Gastroesophageal sphincter (tissue), 4 donors: Measurements from ENCODE around the gene CDX2. TPM values are rescaled to one million over a fixed set of nuclear protein-coding genes. Genes with fewer than 3 reads are reported as not detected.

ENCODE experiments used
- ATAC-seq: fragments of 150-250 bp; one replicate; pipeline ENCODE4 v1.9.1; 2016; ENCODE audit warnings: mild to moderate bottlenecking, moderate library complexity
- H3K27ac ChIP-seq, 4 donors: fragments of 200-600 bp; sonication (generic) in 3 of 4; 1 replicate in 3 of 4; 2 replicates in 1 of 4; pipeline ENCODE4 v1.5.1; 2016 to 2019
- H3K27me3 ChIP-seq: fragments of 200-600 bp; sonication (generic); one replicate; pipeline ENCODE4 v1.5.1; 2019
- H3K36me3 ChIP-seq, 2 donors: fragments of 200-600 bp; sonication (generic); one replicate each; pipeline ENCODE4 v1.5.1; 2019; ENCODE audit warnings: control low read depth in 1 of 2
- H3K4me1 ChIP-seq, 3 donors: fragments of 200-600 bp; sonication (generic); 1 replicate in 2 of 3; 2 replicates in 1 of 3; pipeline ENCODE4 v1.5.1; 2016 to 2019; ENCODE audit warnings: control low read depth in 2 of 3
- H3K4me3 ChIP-seq, 2 donors: fragments of 200-600 bp; sonication (generic); one replicate each; pipeline ENCODE4 v1.5.1; 2019; ENCODE audit warnings: mild to moderate bottlenecking in 1 of 2, moderate library complexity in 1 of 2
- H3K9me3 ChIP-seq, 3 donors: fragments of 200-600 bp; sonication (generic); one replicate each; pipeline ENCODE4 v1.5.1; 2017 to 2019; ENCODE audit warnings: control low read depth in 2 of 3
- EP300 ChIP-seq: sonication (generic); formaldehyde crosslinking; IDR thresholded peaks from one replicate; pipeline ENCODE4 v1.6.1; 2017; ENCODE audit warnings: antibody characterized with exemption, mild to moderate bottlenecking
- POLR2A ChIP-seq, 2 donors: fragments of 450-650 bp; IDR thresholded peaks; one replicate each; pipeline ENCODE4 v1.6.1; 2017; ENCODE audit warnings: antibody characterized with exemption in 2 of 2, mild to moderate bottlenecking in 2 of 2, moderate library complexity in 1 of 2
- POLR2AphosphoS5 ChIP-seq: sonication (generic); formaldehyde crosslinking; IDR thresholded peaks from one replicate; pipeline ENCODE4 v1.6.1; 2017; ENCODE audit warnings: antibody characterized with exemption
- WGBS, 2 donors: methylation state at CpG; one replicate each; pipeline ENCODE4 v1.1.5; 2018; ENCODE audit warnings: low coverage in 1 of 2; 5-methylcytosine and 5-hydroxymethylcytosine counted together
- total RNA-seq, 4 donors: library from RNA; depleted of rRNA; stranded (reverse); fragments of >200 nt; gene quantifications; one replicate each; pipeline ENCODE4 v1.1.0, GENCODE V29; 2016
- TF ChIP-seq, protein P1 (sequence below), 4 experiments: fragments of 200-600 bp in 2 of 4; fragments of 450-650 bp in 2 of 4; sonication (generic) in 1 of 4; IDR thresholded peaks; one replicate each; pipeline ENCODE4 v1.5.1; 2017 to 2019; ENCODE audit warnings: antibody characterized with exemption in 4 of 4, mild to moderate bottlenecking in 2 of 4, moderate library complexity in 2 of 4

The CDX2 gene
- total RNA-seq, 4 donors from 2014 or later: not detected

DNA sequence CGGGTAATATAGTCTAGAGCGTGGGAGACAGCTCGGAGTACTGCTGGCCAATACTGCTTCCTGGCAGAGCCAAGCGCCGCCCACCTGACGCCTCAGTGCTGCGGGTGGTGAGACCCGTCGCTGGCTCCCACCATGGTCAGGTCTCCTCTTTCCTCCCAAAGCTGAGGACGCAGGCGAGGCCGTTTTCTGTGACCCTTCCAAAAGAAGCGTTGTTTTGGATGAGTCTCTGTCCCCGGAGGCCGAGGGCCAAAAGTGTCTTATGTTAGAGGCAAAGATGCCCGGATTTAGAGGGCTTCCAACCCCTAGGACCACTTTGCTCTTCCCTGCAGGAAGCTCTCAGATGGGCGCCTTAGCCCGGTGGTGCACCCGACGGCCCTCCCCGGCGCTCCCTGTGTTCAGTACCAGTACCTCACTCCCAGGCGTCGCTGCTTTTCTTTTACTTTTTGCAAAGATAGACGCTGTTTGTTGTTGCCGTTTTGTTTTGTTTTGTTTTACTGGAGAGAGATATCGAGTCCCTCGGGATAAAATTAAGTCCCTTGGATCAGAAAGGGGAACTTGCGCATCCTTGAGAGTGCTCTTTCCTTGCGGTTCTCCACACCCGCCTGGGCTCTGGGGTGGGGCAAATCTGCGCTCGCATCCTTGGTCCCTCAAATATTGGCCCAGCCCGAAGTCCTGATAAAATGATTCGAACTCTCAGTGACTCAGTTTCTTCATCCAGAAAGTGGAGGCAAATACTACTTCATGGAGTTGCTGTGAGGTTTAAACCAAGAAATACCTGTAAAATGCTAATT lies 42.3 kb downstream of the CDX2 start:
- Histone ChIP-seq H3K36me3 (no peaks in the 10 kb centered on the region), H3K27me3 (peaks cover 100% of the 10 kb centered on the region)

DNA sequence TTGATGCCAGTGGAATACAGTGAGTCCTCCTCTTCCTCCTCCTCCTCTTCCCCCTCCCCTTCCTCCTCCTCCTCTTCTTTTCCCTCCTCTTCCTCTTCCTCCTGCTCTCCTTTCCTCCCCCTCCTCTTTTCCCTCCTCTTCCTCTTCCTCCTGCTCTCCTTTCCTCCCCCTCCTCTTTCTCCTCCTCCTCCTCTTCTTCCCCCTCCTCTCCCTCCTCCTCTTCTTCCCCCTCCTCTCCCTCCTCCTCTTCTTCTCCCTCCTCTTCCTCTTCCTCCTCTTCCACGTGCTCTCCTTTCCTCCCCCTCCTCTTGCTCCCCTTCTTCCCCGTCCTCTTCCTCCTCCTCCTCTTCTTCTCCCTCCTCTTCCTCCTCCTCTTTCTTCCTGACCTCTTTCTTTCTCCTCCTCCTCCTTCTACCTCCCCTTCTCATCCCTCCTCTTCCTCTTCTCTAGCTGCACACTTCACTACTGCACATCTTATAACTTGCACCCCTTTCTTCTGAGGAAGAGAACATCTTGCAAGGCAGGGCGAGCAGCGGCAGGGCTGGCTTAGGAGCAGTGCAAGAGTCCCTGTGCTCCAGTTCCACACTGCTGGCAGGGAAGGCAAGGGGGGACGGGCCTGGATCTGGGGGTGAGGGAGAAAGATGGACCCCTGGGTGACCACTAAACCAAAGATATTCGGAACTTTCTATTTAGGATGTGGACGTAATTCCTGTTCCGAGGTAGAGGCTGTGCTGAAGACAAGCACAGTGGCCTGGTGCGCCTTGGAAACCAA lies 43.7 kb downstream of the CDX2 start:
- no peak for TF ChIP-seq POLR2A (IDR thresholded peaks at IDR 0.05)
- no peak for TF ChIP-seq EP300
- TF ChIP-seq POLR2AphosphoS5: no peak
- TF ChIP-seq, protein P1, sequence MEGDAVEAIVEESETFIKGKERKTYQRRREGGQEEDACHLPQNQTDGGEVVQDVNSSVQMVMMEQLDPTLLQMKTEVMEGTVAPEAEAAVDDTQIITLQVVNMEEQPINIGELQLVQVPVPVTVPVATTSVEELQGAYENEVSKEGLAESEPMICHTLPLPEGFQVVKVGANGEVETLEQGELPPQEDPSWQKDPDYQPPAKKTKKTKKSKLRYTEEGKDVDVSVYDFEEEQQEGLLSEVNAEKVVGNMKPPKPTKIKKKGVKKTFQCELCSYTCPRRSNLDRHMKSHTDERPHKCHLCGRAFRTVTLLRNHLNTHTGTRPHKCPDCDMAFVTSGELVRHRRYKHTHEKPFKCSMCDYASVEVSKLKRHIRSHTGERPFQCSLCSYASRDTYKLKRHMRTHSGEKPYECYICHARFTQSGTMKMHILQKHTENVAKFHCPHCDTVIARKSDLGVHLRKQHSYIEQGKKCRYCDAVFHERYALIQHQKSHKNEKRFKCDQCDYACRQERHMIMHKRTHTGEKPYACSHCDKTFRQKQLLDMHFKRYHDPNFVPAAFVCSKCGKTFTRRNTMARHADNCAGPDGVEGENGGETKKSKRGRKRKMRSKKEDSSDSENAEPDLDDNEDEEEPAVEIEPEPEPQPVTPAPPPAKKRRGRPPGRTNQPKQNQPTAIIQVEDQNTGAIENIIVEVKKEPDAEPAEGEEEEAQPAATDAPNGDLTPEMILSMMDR (IDR thresholded peaks at IDR 0.05): no peak

More for the DNA sequence above, 42.3 kb downstream of the CDX2 start:
- no peaks in the 10 kb centered on the region for H3K9me3 ChIP-seq
- peaks cover 0 to 30% (median 0%) of the 10 kb centered on the region in 3 donors for H3K4me1 ChIP-seq
- H3K4me3 ChIP-seq: no peak overlapping the region
- no peak for TF ChIP-seq EP300
- 0 to 3% methylated on average over 7 to 34 of the region's 35 CpGs for WGBS, 2 donors
- ATAC-seq: no peak
- no peak overlapping the region for H3K27ac ChIP-seq

DNA sequence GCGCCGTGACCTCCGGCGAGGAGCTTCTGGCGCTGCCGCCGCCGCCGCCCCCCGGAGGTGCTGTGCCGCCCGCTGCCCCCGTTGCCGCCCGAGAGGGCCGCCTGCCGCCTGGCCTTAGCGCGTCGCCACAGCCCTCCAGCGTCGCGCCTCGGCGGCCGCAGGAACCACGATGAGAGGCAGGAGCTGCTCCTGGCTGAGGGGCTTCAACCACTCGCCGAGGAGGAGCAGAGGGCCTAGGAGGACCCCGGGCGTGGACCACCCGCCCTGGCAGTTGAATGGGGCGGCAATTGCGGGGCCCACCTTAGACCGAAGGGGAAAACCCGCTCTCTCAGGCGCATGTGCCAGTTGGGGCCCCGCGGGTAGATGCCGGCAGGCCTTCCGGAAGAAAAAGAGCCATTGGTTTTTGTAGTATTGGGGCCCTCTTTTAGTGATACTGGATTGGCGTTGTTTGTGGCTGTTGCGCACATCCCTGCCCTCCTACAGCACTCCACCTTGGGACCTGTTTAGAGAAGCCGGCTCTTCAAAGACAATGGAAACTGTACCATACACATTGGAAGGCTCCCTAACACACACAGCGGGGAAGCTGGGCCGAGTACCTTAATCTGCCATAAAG lies 44.5 kb downstream of the CDX2 start:
- H3K4me1 ChIP-seq: peaks cover 0 to 52% (median 19%) of the 10 kb centered on the region in 3 donors
- TF ChIP-seq EP300 (no peak), POLR2AphosphoS5 (no peak)
- 21% methylated on average over 2 of the region's 46 CpGs; no CpG with 5 or more reads in 1 of the 2 donors for WGBS, 2 donors
- no peak overlapping the region for H3K27ac ChIP-seq
- H3K36me3 ChIP-seq: no peaks in the 10 kb centered on the region
- H3K27me3 ChIP-seq: peaks cover 100% of the 10 kb centered on the region
- no peaks in the 10 kb centered on the region for H3K9me3 ChIP-seq
- no peak for ATAC-seq
- H3K4me3 ChIP-seq: no peak overlapping the region

More for the DNA sequence above, 43.7 kb downstream of the CDX2 start:
- WGBS, 2 donors: 10 to 23% methylated on average over 5 to 8 of the region's 9 CpGs
- Histone ChIP-seq H3K9me3 (no peaks in the 10 kb centered on the region), H3K27me3 (peaks cover 100% of the 10 kb centered on the region), H3K36me3 (no peaks in the 10 kb centered on the region), H3K4me1 (peaks cover 0 to 45% (median 12%) of the 10 kb centered on the region in 3 donors), H3K4me3 (no peak overlapping the region), H3K27ac (no peak overlapping the region)
- ATAC-seq: no peak

DNA sequence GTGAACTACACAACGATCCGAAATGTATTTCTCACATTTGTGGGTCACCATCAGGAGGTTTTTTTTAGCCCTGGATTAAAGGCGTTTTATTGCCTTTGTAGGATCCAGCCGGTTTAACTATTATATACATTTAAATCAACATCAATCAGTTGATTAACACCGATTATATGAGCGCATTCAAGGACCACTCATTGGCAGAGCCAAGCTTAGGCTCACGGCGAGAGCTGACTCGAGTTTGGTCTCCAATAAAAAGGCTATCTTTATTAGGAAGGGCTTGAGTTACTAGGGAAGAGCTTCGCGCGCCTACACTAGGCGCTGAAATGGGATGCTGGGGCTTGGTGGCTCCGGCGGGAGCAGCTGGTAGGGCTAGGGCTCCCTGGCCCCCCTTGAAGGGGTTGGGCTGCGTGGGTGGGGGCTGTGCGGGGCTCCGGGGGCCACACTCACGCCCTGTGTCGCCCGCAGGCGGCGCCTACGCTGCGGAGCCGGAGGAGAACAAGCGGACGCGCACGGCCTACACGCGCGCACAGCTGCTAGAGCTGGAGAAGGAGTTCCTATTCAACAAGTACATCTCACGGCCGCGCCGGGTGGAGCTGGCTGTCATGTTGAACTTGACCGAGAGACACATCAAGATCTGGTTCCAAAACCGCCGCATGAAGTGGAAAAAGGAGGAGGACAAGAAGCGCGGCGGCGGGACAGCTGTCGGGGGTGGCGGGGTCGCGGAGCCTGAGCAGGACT lies 45.2 kb downstream of the CDX2 start:
- no peak for ATAC-seq
- Histone ChIP-seq H3K27ac (no peak overlapping the region), H3K36me3 (no peaks in the 10 kb centered on the region), H3K27me3 (peaks cover 100% of the 10 kb centered on the region), H3K4me1 (peaks cover 0 to 59% (median 19%) of the 10 kb centered on the region in 3 donors), H3K4me3 (no peak overlapping the region), H3K9me3 (no peaks in the 10 kb centered on the region)
- 2 to 3% methylated on average over 6 to 8 of the region's 48 CpGs for WGBS, 2 donors
- no peak for TF ChIP-seq POLR2A (IDR thresholded peaks at IDR 0.05)
- no peak for TF ChIP-seq EP300
- TF ChIP-seq, protein P1 (IDR thresholded peaks at IDR 0.05): no peak
- TF ChIP-seq POLR2AphosphoS5: no peak

DNA sequence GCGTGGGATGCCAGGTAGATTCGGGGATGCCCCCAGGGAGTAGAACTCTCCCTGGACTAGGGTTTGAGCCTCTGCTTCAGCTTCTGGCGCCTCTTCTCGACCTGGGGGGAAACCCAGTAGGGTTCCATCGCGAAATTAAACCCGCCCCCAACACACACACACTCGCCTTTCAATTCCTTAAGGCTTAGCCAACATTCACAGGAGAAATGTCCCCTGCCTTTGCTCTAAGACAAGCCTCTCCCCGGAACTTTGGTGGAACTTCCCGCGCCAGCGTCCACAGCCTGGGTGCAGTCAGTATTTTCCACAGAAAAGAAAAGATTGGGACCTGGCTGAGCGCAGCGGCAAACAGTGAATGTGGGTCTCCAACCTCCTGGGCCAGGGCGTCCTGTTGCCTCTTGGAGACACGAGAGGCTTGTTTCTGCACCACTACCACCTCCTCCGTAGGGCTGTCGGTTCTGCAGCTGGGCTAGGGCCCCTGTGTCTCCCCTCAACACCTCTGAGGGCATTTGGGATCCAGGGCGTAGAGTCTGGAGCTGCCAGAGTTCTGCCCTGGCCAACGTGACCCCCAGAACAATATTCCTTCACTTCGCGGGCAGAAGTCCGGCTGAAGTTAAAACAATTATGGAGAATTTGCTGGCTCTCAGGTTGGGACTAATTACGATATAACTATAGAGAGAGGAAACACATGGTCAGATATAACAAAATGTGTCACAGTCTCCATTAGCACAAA lies 46.1 kb downstream of the CDX2 start:
- Histone ChIP-seq H3K4me3 (no peak overlapping the region), H3K9me3 (no peaks in the 10 kb centered on the region), H3K27me3 (peaks cover 100% of the 10 kb centered on the region), H3K4me1 (peaks cover 0 to 63% (median 19%) of the 10 kb centered on the region in 3 donors), H3K27ac (no peak overlapping the region), H3K36me3 (no peaks in the 10 kb centered on the region)
- TF ChIP-seq POLR2AphosphoS5 (no peak), EP300 (no peak), POLR2A (IDR thresholded peaks at IDR 0.05) (no peak)
- TF ChIP-seq, protein P1 (IDR thresholded peaks at IDR 0.05): no peak
- ATAC-seq: no peak
- 10 to 20% methylated on average over 1 to 2 of the region's 24 CpGs for WGBS, 2 donors
